ENCODE measurements around the gene TLE1. TPM values are rescaled to one million over a fixed set of nuclear protein-coding genes. Genes with fewer than 3 reads are reported as not detected.

Gene TLE1
- total and polyA plus RNA-seq, 9 donors = 44.2 to 64.2 (median 55.4) TPM

GRCh38 chr9:81604306-81605169 lies 84.8 kb downstream of the TLE1 start:
- Histone ChIP-seq H3K9me3 (replicated peaks; ENCODE audit: control insufficient read depth, low read depth, low read length) (no peaks in the 10 kb centered on the region), H3K4me1 (ENCODE audit: control insufficient read depth, insufficient read depth, low read length) (peaks cover 4% of the 10 kb centered on the region), H3K36me3 (ENCODE audit: control insufficient read depth, insufficient read depth, low read length) (peaks cover 33% of the 10 kb centered on the region), H3K4me3 (ENCODE audit: low read length) (no peak overlapping the region), H3K27ac (ENCODE audit: low read length) (no peak overlapping the region), H3K27me3 (ENCODE audit: control insufficient read depth, insufficient read depth, low read length) (no peaks in the 10 kb centered on the region)
- 93% methylated on average over 12 of the region's 12 CpGs for WGBS (ENCODE audit: insufficient coverage)
- no peak for DNase-seq

GRCh38 chr9:81602887-81603680 lies 86.3 kb downstream of the TLE1 start:
- Histone ChIP-seq H3K27me3 (ENCODE audit: control insufficient read depth, insufficient read depth, low read length) (no peaks in the 10 kb centered on the region), H3K4me3 (ENCODE audit: low read length) (no peak overlapping the region), H3K9me3 (replicated peaks; ENCODE audit: control insufficient read depth, low read depth, low read length) (no peaks in the 10 kb centered on the region), H3K4me1 (ENCODE audit: control insufficient read depth, insufficient read depth, low read length) (peaks cover 3% of the 10 kb centered on the region), H3K36me3 (ENCODE audit: control insufficient read depth, insufficient read depth, low read length) (peaks cover 34% of the 10 kb centered on the region), H3K27ac (ENCODE audit: low read length) (no peak overlapping the region)
- no peak for DNase-seq
- WGBS (ENCODE audit: insufficient coverage) = 69% methylated on average over 2 of the region's 6 CpGs

- H3K9me3 ChIP-seq (replicated peaks; ENCODE audit: control insufficient read depth, low read depth, low read length) = no peaks in the 10 kb centered on the region
- no peak overlapping the region for H3K27ac ChIP-seq (ENCODE audit: low read length)
- WGBS (ENCODE audit: insufficient coverage) = 92% methylated on average over 9 of the region's 15 CpGs
- no peak overlapping the region for H3K4me3 ChIP-seq (ENCODE audit: low read length)
- no peaks in the 10 kb centered on the region for H3K27me3 ChIP-seq (ENCODE audit: control insufficient read depth, insufficient read depth, low read length)
- peaks cover 32% of the 10 kb centered on the region for H3K36me3 ChIP-seq (ENCODE audit: control insufficient read depth, insufficient read depth, low read length)
- H3K4me1 ChIP-seq (ENCODE audit: control insufficient read depth, insufficient read depth, low read length) = peaks cover 9% of the 10 kb centered on the region
- DNase-seq = no peak
Measured at GRCh38 chr9:81601639-81602623, 87.4 kb downstream of the TLE1 start.

- no peak overlapping the region for H3K27ac ChIP-seq (ENCODE audit: low read length)
- no peak overlapping the region for H3K4me3 ChIP-seq (ENCODE audit: low read length)
- no peaks in the 10 kb centered on the region for H3K27me3 ChIP-seq (ENCODE audit: control insufficient read depth, insufficient read depth, low read length)
- H3K36me3 ChIP-seq (ENCODE audit: control insufficient read depth, insufficient read depth, low read length) = peaks cover 34% of the 10 kb centered on the region
- H3K4me1 ChIP-seq (ENCODE audit: control insufficient read depth, insufficient read depth, low read length) = peaks cover 20% of the 10 kb centered on the region
- no peak for DNase-seq
- WGBS (ENCODE audit: insufficient coverage) = 94% methylated on average over 2 of the region's 4 CpGs
- no peaks in the 10 kb centered on the region for H3K9me3 ChIP-seq (replicated peaks; ENCODE audit: control insufficient read depth, low read depth, low read length)
Measured at GRCh38 chr9:81600631-81601030, 88.7 kb downstream of the TLE1 start.

GRCh38 chr9:81599837-81600236 lies 89.5 kb downstream of the TLE1 start:
- no CpG with 5 or more reads among the region's 1 CpG for WGBS (ENCODE audit: insufficient coverage)
- no peak overlapping the region for H3K27ac ChIP-seq (ENCODE audit: low read length)
- peak; percentile 53 for DNase-seq
- H3K36me3 ChIP-seq (ENCODE audit: control insufficient read depth, insufficient read depth, low read length) = peaks cover 29% of the 10 kb centered on the region
- H3K4me3 ChIP-seq (ENCODE audit: low read length) = no peak overlapping the region
- no peaks in the 10 kb centered on the region for H3K27me3 ChIP-seq (ENCODE audit: control insufficient read depth, insufficient read depth, low read length)
- no peaks in the 10 kb centered on the region for H3K9me3 ChIP-seq (replicated peaks; ENCODE audit: control insufficient read depth, low read depth, low read length)
- peaks cover 17% of the 10 kb centered on the region for H3K4me1 ChIP-seq (ENCODE audit: control insufficient read depth, insufficient read depth, low read length)

- Histone ChIP-seq H3K36me3 (ENCODE audit: control insufficient read depth, insufficient read depth, low read length) (peaks cover 23% of the 10 kb centered on the region), H3K4me3 (ENCODE audit: low read length) (no peak overlapping the region), H3K27ac (ENCODE audit: low read length) (no peak overlapping the region), H3K9me3 (replicated peaks; ENCODE audit: control insufficient read depth, low read depth, low read length) (no peaks in the 10 kb centered on the region), H3K4me1 (ENCODE audit: control insufficient read depth, insufficient read depth, low read length) (peaks cover 17% of the 10 kb centered on the region), H3K27me3 (ENCODE audit: control insufficient read depth, insufficient read depth, low read length) (no peaks in the 10 kb centered on the region)
- DNase-seq = no peak
- WGBS (ENCODE audit: insufficient coverage) = 100% methylated on average over 1 of the region's 1 CpG
Measured at GRCh38 chr9:81598811-81599210, 90.5 kb downstream of the TLE1 start.

- H3K4me3 ChIP-seq (ENCODE audit: low read length) = no peak overlapping the region
Measured at GRCh38 chr9:81598123-81598497, 91.2 kb downstream of the TLE1 start.

GRCh38 chr9:81597419-81598122 lies 91.8 kb downstream of the TLE1 start:
- H3K27ac ChIP-seq (ENCODE audit: low read length) = no peak overlapping the region
- no peaks in the 10 kb centered on the region for H3K9me3 ChIP-seq (replicated peaks; ENCODE audit: control insufficient read depth, low read depth, low read length)
- 73% methylated on average over 5 of the region's 12 CpGs for WGBS (ENCODE audit: insufficient coverage)
- peaks cover 19% of the 10 kb centered on the region for H3K36me3 ChIP-seq (ENCODE audit: control insufficient read depth, insufficient read depth, low read length)
- no peak for DNase-seq
- no peak overlapping the region for H3K4me3 ChIP-seq (ENCODE audit: low read length)
- no peaks in the 10 kb centered on the region for H3K27me3 ChIP-seq (ENCODE audit: control insufficient read depth, insufficient read depth, low read length)
- H3K4me1 ChIP-seq (ENCODE audit: control insufficient read depth, insufficient read depth, low read length) = peaks cover 21% of the 10 kb centered on the region

More at GRCh38 chr9:81598123-81598497, 91.2 kb downstream of the TLE1 start:
- Histone ChIP-seq H3K27ac (ENCODE audit: low read length) (no peak overlapping the region), H3K36me3 (ENCODE audit: control insufficient read depth, insufficient read depth, low read length) (peaks cover 19% of the 10 kb centered on the region), H3K27me3 (ENCODE audit: control insufficient read depth, insufficient read depth, low read length) (no peaks in the 10 kb centered on the region), H3K4me1 (ENCODE audit: control insufficient read depth, insufficient read depth, low read length) (peaks cover 17% of the 10 kb centered on the region), H3K9me3 (replicated peaks; ENCODE audit: control insufficient read depth, low read depth, low read length) (no peaks in the 10 kb centered on the region)
- 85% methylated on average over 8 of the region's 9 CpGs for WGBS (ENCODE audit: insufficient coverage)
- no peak for DNase-seq

GRCh38 chr9:81596679-81597418 lies 92.5 kb downstream of the TLE1 start:
- Histone ChIP-seq H3K27ac (ENCODE audit: low read length) (no peak overlapping the region), H3K36me3 (ENCODE audit: control insufficient read depth, insufficient read depth, low read length) (peaks cover 18% of the 10 kb centered on the region), H3K4me1 (ENCODE audit: control insufficient read depth, insufficient read depth, low read length) (peaks cover 25% of the 10 kb centered on the region), H3K4me3 (ENCODE audit: low read length) (no peak overlapping the region), H3K9me3 (replicated peaks; ENCODE audit: control insufficient read depth, low read depth, low read length) (no peaks in the 10 kb centered on the region), H3K27me3 (ENCODE audit: control insufficient read depth, insufficient read depth, low read length) (no peaks in the 10 kb centered on the region)
- no peak for DNase-seq
- WGBS (ENCODE audit: insufficient coverage) = 86% methylated on average over 9 of the region's 13 CpGs

Data from muscle of leg (tissue), 11 donors.